ENCODE results near the gene ANO3. TPM values are rescaled to one million over a fixed set of nuclear protein-coding genes. Genes with fewer than 3 reads are reported as not detected.

Gene ANO3
- total and polyA plus RNA-seq, 3 experiments from 2014 or later, result not detected

- CTCF ChIA-PET, result no interaction called here
- Mint-ChIP-seq H3K4me3 (no peak overlapping the region), H3K9me3 (peaks cover 0 to 11% (median 4%) of the 10 kb centered on the region in 5 donors), H3K27me3 (no peaks in the 10 kb centered on the region), H3K36me3 (no peaks in the 10 kb centered on the region), H3K27ac (no peak overlapping the region), H3K4me1 (no peaks in the 10 kb centered on the region)
- no peak for DNase-seq
- H3K36me3 ChIP-seq (ENCODE audit: insufficient read depth, low read length), result no peaks in the 10 kb centered on the region
- no peaks in the 10 kb centered on the region for H3K4me1 ChIP-seq (ENCODE audit: insufficient read depth, low read length)
- no peak overlapping the region for H3K27ac ChIP-seq (ENCODE audit: low read depth, low read length)
- POLR2A ChIA-PET, result no interaction called here
- no peaks in the 10 kb centered on the region for H3K9me3 ChIP-seq (ENCODE audit: low read length)
- no peaks in the 10 kb centered on the region for H3K27me3 ChIP-seq (ENCODE audit: insufficient read depth, low read length, poor library complexity, severe bottlenecking)
- H3K4me3 ChIP-seq (ENCODE audit: low read length), result no peak overlapping the region
These were observed 370.5 kb downstream of the ANO3 start for GRCh38 chr11:26702406-26702805.

GRCh38 chr11:26703411-26704191 lies 371.7 kb downstream of the ANO3 start:
- H3K4me1 Mint-ChIP-seq, result no peaks in the 10 kb centered on the region
- no peaks in the 10 kb centered on the region for H3K27me3 Mint-ChIP-seq
- Histone ChIP-seq H3K36me3 (ENCODE audit: insufficient read depth, low read length) (no peaks in the 10 kb centered on the region), H3K27me3 (ENCODE audit: insufficient read depth, low read length, poor library complexity, severe bottlenecking) (no peaks in the 10 kb centered on the region), H3K4me3 (ENCODE audit: low read length) (no peak overlapping the region), H3K27ac (ENCODE audit: low read depth, low read length) (no peak overlapping the region), H3K9me3 (ENCODE audit: low read length) (no peaks in the 10 kb centered on the region), H3K4me1 (ENCODE audit: insufficient read depth, low read length) (no peaks in the 10 kb centered on the region)
- H3K9me3 Mint-ChIP-seq, result peaks cover 0 to 11% (median 4%) of the 10 kb centered on the region in 5 donors
- no peaks in the 10 kb centered on the region for H3K36me3 Mint-ChIP-seq
- DNase-seq, result no peak
- POLR2A ChIA-PET, result no interaction called here
- H3K4me3 Mint-ChIP-seq, result no peak overlapping the region
- H3K27ac Mint-ChIP-seq, result no peak overlapping the region
- CTCF ChIA-PET, result no interaction called here

- POLR2A ChIA-PET, result no interaction called here
- Histone ChIP-seq H3K4me1 (ENCODE audit: insufficient read depth, low read length) (no peaks in the 10 kb centered on the region), H3K27me3 (ENCODE audit: insufficient read depth, low read length, poor library complexity, severe bottlenecking) (no peaks in the 10 kb centered on the region), H3K4me3 (ENCODE audit: low read length) (no peak overlapping the region), H3K9me3 (ENCODE audit: low read length) (no peaks in the 10 kb centered on the region), H3K27ac (ENCODE audit: low read depth, low read length) (no peak overlapping the region), H3K36me3 (ENCODE audit: insufficient read depth, low read length) (no peaks in the 10 kb centered on the region)
- no peak for DNase-seq
- Mint-ChIP-seq H3K4me1 (no peaks in the 10 kb centered on the region), H3K4me3 (no peak overlapping the region), H3K27ac (no peak overlapping the region), H3K9me3 (peaks cover 0 to 11% (median 4%) of the 10 kb centered on the region in 5 donors), H3K36me3 (no peaks in the 10 kb centered on the region), H3K27me3 (no peaks in the 10 kb centered on the region)
- CTCF ChIA-PET, result no interaction called here
These were observed 372.3 kb downstream of the ANO3 start for GRCh38 chr11:26704249-26704648.

- no peak overlapping the region for H3K4me3 Mint-ChIP-seq
- H3K27me3 Mint-ChIP-seq, result no peaks in the 10 kb centered on the region
- H3K27ac ChIP-seq (ENCODE audit: low read depth, low read length), result no peak overlapping the region
- H3K4me3 ChIP-seq (ENCODE audit: low read length), result no peak overlapping the region
- H3K27me3 ChIP-seq (ENCODE audit: insufficient read depth, low read length, poor library complexity, severe bottlenecking), result no peaks in the 10 kb centered on the region
- DNase-seq, result no peak
- H3K36me3 ChIP-seq (ENCODE audit: insufficient read depth, low read length), result no peaks in the 10 kb centered on the region
- no peak overlapping the region for H3K27ac Mint-ChIP-seq
- peaks cover 0 to 5% (median 1%) of the 10 kb centered on the region in 5 donors for H3K9me3 Mint-ChIP-seq
- H3K4me1 Mint-ChIP-seq, result no peaks in the 10 kb centered on the region
- H3K9me3 ChIP-seq (ENCODE audit: low read length), result no peaks in the 10 kb centered on the region
- no peaks in the 10 kb centered on the region for H3K36me3 Mint-ChIP-seq
- H3K4me1 ChIP-seq (ENCODE audit: insufficient read depth, low read length), result no peaks in the 10 kb centered on the region
- POLR2A ChIA-PET, result no interaction called here
- CTCF ChIA-PET, result no interaction called here
These were observed 374.3 kb downstream of the ANO3 start for GRCh38 chr11:26706181-26706580.

- POLR2A ChIA-PET, result no interaction called here
- H3K27ac Mint-ChIP-seq, result no peak overlapping the region
- DNase-seq, result no peak
- H3K9me3 ChIP-seq (ENCODE audit: low read length), result no peaks in the 10 kb centered on the region
- H3K36me3 Mint-ChIP-seq, result no peaks in the 10 kb centered on the region
- H3K9me3 Mint-ChIP-seq, result peaks cover 0 to 5% (median 4%) of the 10 kb centered on the region in 5 donors
- no peaks in the 10 kb centered on the region for H3K27me3 ChIP-seq (ENCODE audit: insufficient read depth, low read length, poor library complexity, severe bottlenecking)
- no peak overlapping the region for H3K27ac ChIP-seq (ENCODE audit: low read depth, low read length)
- CTCF ChIA-PET, result no interaction called here
- no peaks in the 10 kb centered on the region for H3K27me3 Mint-ChIP-seq
- H3K36me3 ChIP-seq (ENCODE audit: insufficient read depth, low read length), result no peaks in the 10 kb centered on the region
- H3K4me3 Mint-ChIP-seq, result no peak overlapping the region
- no peaks in the 10 kb centered on the region for H3K4me1 ChIP-seq (ENCODE audit: insufficient read depth, low read length)
- H3K4me3 ChIP-seq (ENCODE audit: low read length), result no peak overlapping the region
- no peaks in the 10 kb centered on the region for H3K4me1 Mint-ChIP-seq
These were observed 377.0 kb downstream of the ANO3 start for GRCh38 chr11:26708736-26709456.

- Mint-ChIP-seq H3K9me3 (peaks cover 0 to 4% (median 0%) of the 10 kb centered on the region in 5 donors), H3K4me1 (no peaks in the 10 kb centered on the region), H3K36me3 (no peaks in the 10 kb centered on the region), H3K27me3 (no peaks in the 10 kb centered on the region), H3K27ac (no peak overlapping the region), H3K4me3 (no peak overlapping the region)
- no peak overlapping the region for H3K27ac ChIP-seq (ENCODE audit: low read depth, low read length)
- DNase-seq, result no peak
- H3K27me3 ChIP-seq (ENCODE audit: insufficient read depth, low read length, poor library complexity, severe bottlenecking), result no peaks in the 10 kb centered on the region
- no peak overlapping the region for H3K4me3 ChIP-seq (ENCODE audit: low read length)
- no peaks in the 10 kb centered on the region for H3K9me3 ChIP-seq (ENCODE audit: low read length)
- H3K4me1 ChIP-seq (ENCODE audit: insufficient read depth, low read length), result no peaks in the 10 kb centered on the region
- POLR2A ChIA-PET, result no interaction called here
- CTCF ChIA-PET, result no interaction called here
- no peaks in the 10 kb centered on the region for H3K36me3 ChIP-seq (ENCODE audit: insufficient read depth, low read length)
These were observed 378.6 kb downstream of the ANO3 start for GRCh38 chr11:26710489-26710888.

GRCh38 chr11:26712497-26712896 lies 380.6 kb downstream of the ANO3 start:
- Mint-ChIP-seq H3K4me1 (no peaks in the 10 kb centered on the region), H3K27ac (no peak overlapping the region), H3K36me3 (no peaks in the 10 kb centered on the region), H3K27me3 (no peaks in the 10 kb centered on the region), H3K4me3 (no peak overlapping the region), H3K9me3 (peaks cover 0 to 4% (median 0%) of the 10 kb centered on the region in 5 donors)
- Histone ChIP-seq H3K27me3 (ENCODE audit: insufficient read depth, low read length, poor library complexity, severe bottlenecking) (no peaks in the 10 kb centered on the region), H3K9me3 (ENCODE audit: low read length) (no peaks in the 10 kb centered on the region), H3K4me1 (ENCODE audit: insufficient read depth, low read length) (no peaks in the 10 kb centered on the region), H3K4me3 (ENCODE audit: low read length) (no peak overlapping the region), H3K27ac (ENCODE audit: low read depth, low read length) (no peak overlapping the region), H3K36me3 (ENCODE audit: insufficient read depth, low read length) (no peaks in the 10 kb centered on the region)
- DNase-seq, result no peak
- CTCF ChIA-PET, result no interaction called here
- POLR2A ChIA-PET, result no interaction called here
